ENCODE results near the gene PDGFA. TPM values are rescaled to one million over a fixed set of nuclear protein-coding genes. Genes with fewer than 3 reads are reported as not detected.

PDGFA gene
- total RNA-seq, 6 experiments from 2014 or later, result 7.1 to 8.7 (median 7.8) TPM

DNA sequence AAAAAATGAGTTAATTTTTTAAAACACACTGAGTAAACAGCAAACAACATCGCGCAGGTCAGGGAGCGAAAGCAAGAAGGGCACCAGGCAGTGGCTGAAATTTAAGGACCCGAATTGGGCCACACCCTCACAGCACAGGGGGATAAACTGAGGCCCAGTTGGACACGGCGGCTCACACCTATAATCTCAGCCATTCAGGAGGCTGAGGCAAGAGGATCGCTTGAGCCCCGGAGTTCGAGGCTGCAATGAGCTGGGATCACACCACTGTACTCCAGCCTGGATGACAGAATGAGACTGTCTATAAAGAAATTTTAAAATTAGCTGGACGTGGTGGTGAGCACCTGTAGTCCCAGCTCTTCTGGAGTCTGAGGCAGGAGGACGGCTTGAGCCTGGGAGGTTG is 69.6 kb downstream of the PDGFA start:
- H3K27me3 Mint-ChIP-seq (ENCODE audit: insufficient read depth), result peaks cover 8% of the 10 kb centered on the region
- no peaks in the 10 kb centered on the region for H3K4me1 Mint-ChIP-seq (ENCODE audit: low read depth)
- no peaks in the 10 kb centered on the region for H3K9me3 Mint-ChIP-seq
- no peak for DNase-seq
- no peak overlapping the region for H3K4me3 Mint-ChIP-seq
- no peak overlapping the region for H3K27ac Mint-ChIP-seq
- no peak for TF ChIP-seq CTCF (IDR thresholded peaks at IDR 0.05)
- H3K36me3 Mint-ChIP-seq (ENCODE audit: low read depth), result no peaks in the 10 kb centered on the region

- H3K4me3 Mint-ChIP-seq, result no peak overlapping the region
Measured at GRCh38 chr7:449324-450019, 70.2 kb downstream of the PDGFA start.

DNA sequence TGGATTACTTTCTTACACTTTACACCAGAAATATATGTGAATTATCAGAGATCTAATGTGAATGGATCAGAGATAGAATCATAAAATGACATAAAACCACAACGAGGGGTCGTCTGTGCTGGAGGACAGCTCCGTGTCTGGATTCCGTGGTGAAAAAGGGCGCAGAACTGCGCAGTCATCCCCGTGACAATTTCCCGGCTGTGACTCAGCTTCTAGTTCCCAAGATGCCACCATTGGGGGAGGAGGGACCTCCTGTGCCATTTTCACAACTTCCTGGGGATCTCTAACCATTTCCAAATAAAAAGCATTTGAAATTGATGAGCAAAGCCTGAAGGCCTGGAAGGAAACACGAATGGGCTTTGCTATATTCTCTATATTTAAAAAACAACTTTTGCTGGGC is 72.1 kb downstream of the PDGFA start:
- no peak for TF ChIP-seq CTCF (IDR thresholded peaks at IDR 0.05)
- H3K4me3 Mint-ChIP-seq, result no peak overlapping the region
- no peak for DNase-seq
- no peaks in the 10 kb centered on the region for H3K9me3 Mint-ChIP-seq
- no peaks in the 10 kb centered on the region for H3K36me3 Mint-ChIP-seq (ENCODE audit: low read depth)
- H3K27me3 Mint-ChIP-seq (ENCODE audit: insufficient read depth), result peaks cover 8% of the 10 kb centered on the region
- H3K27ac Mint-ChIP-seq, result no peak overlapping the region
- H3K4me1 Mint-ChIP-seq (ENCODE audit: low read depth), result no peaks in the 10 kb centered on the region

More at GRCh38 chr7:449324-450019, 70.2 kb downstream of the PDGFA start:
- H3K27ac Mint-ChIP-seq, result no peak overlapping the region
- H3K9me3 Mint-ChIP-seq, result no peaks in the 10 kb centered on the region
- no peak for TF ChIP-seq CTCF (IDR thresholded peaks at IDR 0.05)
- no peak for DNase-seq
- no peaks in the 10 kb centered on the region for H3K36me3 Mint-ChIP-seq (ENCODE audit: low read depth)
- H3K4me1 Mint-ChIP-seq (ENCODE audit: low read depth), result no peaks in the 10 kb centered on the region
- H3K27me3 Mint-ChIP-seq (ENCODE audit: insufficient read depth), result peaks cover 8% of the 10 kb centered on the region

Other genes with a start within 250 kb of the PDGFA start
- not detected for gene FOXL3, start 229.7 kb downstream of the PDGFA start, total RNA-seq (2021; fragmentation: NEBNext Ultra II Directional; extraction: Animal tissue kit (Norgen Biotek cat#: 25700))
- 10 to 100 TPM; 25.4 to 33.0 (median 27.5) TPM for gene DNAAF5, start 206.9 kb upstream of the PDGFA start, total RNA-seq (2021; fragmentation: NEBNext Ultra II Directional; extraction: Animal tissue kit (Norgen Biotek cat#: 25700))
- 10 to 100 TPM; 15.5 to 22.7 (median 17.1) TPM for gene PRKAR1B, start 207.4 kb upstream of the PDGFA start, total RNA-seq (2021; fragmentation: NEBNext Ultra II Directional; extraction: Animal tissue kit (Norgen Biotek cat#: 25700))